Measurements from ENCODE around the gene PLCD1. TPM values are rescaled to one million over a fixed set of nuclear protein-coding genes. Genes with fewer than 3 reads are reported as not detected.

The PLCD1 gene
- total and polyA plus RNA-seq, 8 donors = 33.3 to 54.3 (median 44.6) TPM

DNA sequence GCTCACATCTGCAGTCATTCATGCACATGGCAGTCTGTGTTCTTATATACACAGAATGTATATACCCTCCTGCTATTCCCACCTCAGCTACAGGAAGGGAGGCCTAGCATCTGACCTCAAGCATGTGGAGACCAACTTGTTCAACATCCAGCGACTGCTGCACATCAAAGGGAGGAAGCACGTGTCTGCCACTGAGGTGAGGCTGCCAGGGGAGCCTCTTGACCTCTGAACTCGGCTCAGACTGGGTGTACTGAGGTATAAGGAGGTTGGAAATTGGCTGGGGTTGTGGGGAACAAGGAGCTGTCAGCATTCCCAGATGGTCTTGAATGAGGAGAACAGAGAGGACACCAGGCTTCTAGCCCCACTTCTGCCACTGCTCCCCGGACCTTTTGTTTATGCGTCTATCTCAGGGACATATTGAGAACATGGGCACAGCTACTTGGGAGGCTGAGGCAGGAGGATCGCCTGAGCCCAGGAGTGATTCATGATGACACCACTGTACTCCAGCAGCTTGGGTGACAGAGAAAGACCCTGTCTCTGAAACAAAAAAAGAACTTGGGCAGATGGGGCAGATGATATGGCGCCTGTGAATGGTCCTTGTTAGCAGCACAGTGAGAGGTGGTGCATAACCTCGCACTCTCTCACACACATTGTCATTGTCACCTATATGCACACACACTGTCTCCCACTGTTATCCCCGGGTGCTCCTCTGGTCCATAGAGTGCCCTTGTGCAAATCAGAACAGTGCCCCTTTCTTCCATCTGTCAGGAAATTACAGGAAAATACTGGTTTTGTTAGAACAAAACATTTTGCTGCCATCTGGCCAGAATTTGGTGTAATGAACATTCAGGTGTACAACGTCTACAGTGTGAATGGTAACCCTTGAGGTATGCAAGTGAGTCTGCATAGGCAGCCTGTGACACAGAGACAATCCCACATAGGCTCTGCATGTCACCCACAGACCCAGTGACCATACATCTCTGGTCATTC, 33.5 kb downstream of the PLCD1 start:
- H3K4me3 ChIP-seq = no peak overlapping the region
- intact Hi-C loops (cut with DNase I) = no loop called here
- DNase-seq (peak in 1 of 4 donors; percentile 32), ATAC-seq (no peak)
- H3K27me3 ChIP-seq = no peaks in the 10 kb centered on the region
- H3K27ac ChIP-seq = peak overlapping the region in 1 of 2 donors; percentile 25
- H3K36me3 ChIP-seq = peaks cover 0 to 14% of the 10 kb centered on the region in 2 donors
- TF ChIP-seq, protein P1, sequence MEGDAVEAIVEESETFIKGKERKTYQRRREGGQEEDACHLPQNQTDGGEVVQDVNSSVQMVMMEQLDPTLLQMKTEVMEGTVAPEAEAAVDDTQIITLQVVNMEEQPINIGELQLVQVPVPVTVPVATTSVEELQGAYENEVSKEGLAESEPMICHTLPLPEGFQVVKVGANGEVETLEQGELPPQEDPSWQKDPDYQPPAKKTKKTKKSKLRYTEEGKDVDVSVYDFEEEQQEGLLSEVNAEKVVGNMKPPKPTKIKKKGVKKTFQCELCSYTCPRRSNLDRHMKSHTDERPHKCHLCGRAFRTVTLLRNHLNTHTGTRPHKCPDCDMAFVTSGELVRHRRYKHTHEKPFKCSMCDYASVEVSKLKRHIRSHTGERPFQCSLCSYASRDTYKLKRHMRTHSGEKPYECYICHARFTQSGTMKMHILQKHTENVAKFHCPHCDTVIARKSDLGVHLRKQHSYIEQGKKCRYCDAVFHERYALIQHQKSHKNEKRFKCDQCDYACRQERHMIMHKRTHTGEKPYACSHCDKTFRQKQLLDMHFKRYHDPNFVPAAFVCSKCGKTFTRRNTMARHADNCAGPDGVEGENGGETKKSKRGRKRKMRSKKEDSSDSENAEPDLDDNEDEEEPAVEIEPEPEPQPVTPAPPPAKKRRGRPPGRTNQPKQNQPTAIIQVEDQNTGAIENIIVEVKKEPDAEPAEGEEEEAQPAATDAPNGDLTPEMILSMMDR (IDR thresholded peaks at IDR 0.05) = no peak
- no peaks in the 10 kb centered on the region for H3K9me3 ChIP-seq
- H3K4me1 ChIP-seq = peaks cover 8 to 78% of the 10 kb centered on the region in 2 donors

DNA sequence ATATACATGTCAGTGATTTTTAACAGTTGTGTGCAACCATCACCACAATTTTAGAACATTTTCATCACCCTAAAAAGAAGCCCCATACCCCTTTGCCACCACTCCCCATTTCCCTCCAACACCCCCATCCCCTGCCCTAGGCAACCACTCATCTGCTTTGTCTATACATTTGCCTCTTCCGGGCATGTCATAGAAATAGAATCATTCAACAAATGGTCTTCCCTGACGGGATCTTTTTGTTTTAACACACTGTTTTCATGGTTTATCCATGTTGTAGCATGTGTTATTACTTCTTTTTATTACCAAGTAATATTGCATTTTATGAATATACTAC, 34.8 kb downstream of the PLCD1 start:
- Histone ChIP-seq H3K27me3 (no peaks in the 10 kb centered on the region), H3K4me3 (peak overlapping the region; percentile 48 to 54)
- TF ChIP-seq, protein P1 (IDR thresholded peaks at IDR 0.05) = no peak

DNA sequence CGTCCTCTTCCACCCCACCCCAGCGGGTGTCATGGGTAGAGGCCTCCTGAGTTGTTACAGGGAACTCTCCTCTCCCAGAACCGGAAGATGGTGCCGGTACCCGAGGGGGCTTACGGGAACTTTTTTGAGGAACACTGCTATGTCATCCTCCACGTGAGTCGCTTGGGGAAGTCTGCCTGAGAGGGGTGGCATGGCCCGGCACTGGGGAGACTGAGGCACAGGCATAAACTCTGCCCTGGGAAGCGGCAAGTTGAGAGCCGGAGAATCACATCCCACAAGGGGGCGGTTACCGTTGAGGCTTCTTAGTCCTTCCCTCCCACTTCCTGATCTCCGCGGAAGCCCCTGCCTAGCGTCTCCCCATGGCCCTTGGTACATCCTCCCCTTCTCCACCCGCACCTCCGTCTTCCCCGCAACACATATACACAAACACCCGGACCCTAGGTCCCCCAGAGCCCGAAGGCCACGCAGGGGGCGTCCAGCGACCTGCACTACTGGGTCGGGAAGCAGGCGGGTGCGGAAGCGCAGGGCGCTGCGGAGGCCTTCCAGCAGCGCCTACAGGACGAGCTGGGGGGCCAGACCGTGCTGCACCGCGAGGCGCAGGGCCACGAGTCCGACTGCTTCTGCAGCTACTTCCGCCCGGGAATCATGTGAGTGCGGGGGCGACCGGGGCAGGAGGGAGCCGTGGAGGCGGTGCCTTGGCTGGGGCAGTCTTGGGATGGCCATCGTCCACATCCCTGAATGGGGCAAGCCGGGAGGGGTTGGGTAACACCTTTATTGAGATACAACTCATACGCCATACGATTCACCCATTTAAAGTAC, 35.4 kb downstream of the PLCD1 start:
- DNase-seq (peak; percentile 63 to 95 (median 82)), ATAC-seq (peak; percentile 33)
- H3K9me3 ChIP-seq = no peaks in the 10 kb centered on the region
- H3K4me1 ChIP-seq = peaks cover 8 to 80% of the 10 kb centered on the region in 2 donors
- peaks cover 0 to 8% of the 10 kb centered on the region in 2 donors for H3K36me3 ChIP-seq
- peak overlapping the region; percentile 48 to 54 for H3K4me3 ChIP-seq
- no peaks in the 10 kb centered on the region for H3K27me3 ChIP-seq
- intact Hi-C loops (cut with DNase I) = no loop called here
- TF ChIP-seq, protein P1 (IDR thresholded peaks at IDR 0.05) = no peak
- H3K27ac ChIP-seq = peak overlapping the region; percentile 81 to 92

More for the DNA sequence above, 34.8 kb downstream of the PLCD1 start:
- Histone ChIP-seq H3K27ac (peak overlapping the region; percentile 81 to 92), H3K9me3 (no peaks in the 10 kb centered on the region), H3K4me1 (peaks cover 8 to 79% of the 10 kb centered on the region in 2 donors), H3K36me3 (peaks cover 0 to 8% of the 10 kb centered on the region in 2 donors)
- ATAC-seq (no peak), DNase-seq (no peak)
- intact Hi-C loops (cut with DNase I) = no loop called here

DNA sequence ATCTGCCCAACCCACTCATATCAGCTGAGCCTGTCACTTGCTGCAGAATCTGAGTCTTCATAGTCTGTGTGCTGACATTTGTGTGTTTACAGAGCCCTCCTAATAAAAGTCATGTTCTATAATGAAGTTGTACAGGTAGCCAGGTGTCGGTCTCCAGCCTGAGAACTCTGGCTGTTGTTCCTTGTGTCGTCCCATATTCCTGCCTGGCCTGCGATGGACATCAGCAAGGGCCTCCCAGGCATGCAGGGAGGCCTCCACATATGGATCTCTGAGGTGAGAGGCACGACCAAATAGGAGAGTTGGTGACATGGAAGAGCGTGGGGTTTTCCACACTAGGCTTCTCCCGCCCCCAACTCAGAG, 36.0 kb downstream of the PLCD1 start:
- intact Hi-C loops (cut with DNase I) = no loop called here
- DNase-seq (no peak), ATAC-seq (no peak)
- Histone ChIP-seq H3K36me3 (peaks cover 0 to 8% of the 10 kb centered on the region in 2 donors), H3K4me1 (peaks cover 5 to 81% of the 10 kb centered on the region in 2 donors), H3K27ac (peak overlapping the region; percentile 81 to 92), H3K4me3 (peak overlapping the region; percentile 48 to 54), H3K9me3 (no peaks in the 10 kb centered on the region), H3K27me3 (no peaks in the 10 kb centered on the region)
- TF ChIP-seq, protein P1 (IDR thresholded peaks at IDR 0.05) = no peak

DNA sequence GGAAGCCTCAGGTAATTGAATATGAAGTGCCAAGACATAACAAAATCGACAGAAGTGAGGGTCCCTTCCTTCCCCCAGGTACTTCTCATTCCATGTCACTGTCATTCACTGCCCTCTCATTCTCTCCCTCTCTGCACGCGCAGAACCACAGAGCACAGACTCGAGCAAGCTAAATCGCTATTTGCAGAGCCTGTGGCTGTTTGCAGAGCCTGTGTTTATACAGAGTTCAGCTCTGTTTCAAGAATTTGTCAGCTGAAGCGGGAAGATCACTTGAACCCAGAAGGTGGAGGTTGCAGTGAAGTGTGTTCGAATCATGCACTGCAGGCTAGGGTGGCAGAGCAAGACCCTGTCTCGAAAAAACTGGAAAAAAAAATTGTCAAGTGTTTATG, 36.4 kb downstream of the PLCD1 start:
- intact Hi-C loops (cut with DNase I) = no loop called here
- Histone ChIP-seq H3K4me3 (no peak overlapping the region), H3K9me3 (no peaks in the 10 kb centered on the region), H3K4me1 (peaks cover under 1 to 81% of the 10 kb centered on the region in 2 donors), H3K27me3 (no peaks in the 10 kb centered on the region), H3K36me3 (peaks cover 0 to 8% of the 10 kb centered on the region in 2 donors), H3K27ac (peak overlapping the region in 1 of 2 donors; percentile 92)
- DNase-seq = no peak
- TF ChIP-seq, protein P1 (IDR thresholded peaks at IDR 0.05) = no peak
- ATAC-seq = no peak
